Measurements from ENCODE around the gene CSNK1A1.
"Not testable (repeated sequence)": the region's sequence is repeated elsewhere in the genome, so short reads cannot be mapped to it uniquely, and the experiment has no call there.

The CSNK1A1 gene

GRCh38 chr5:149487672-149488071 lies 63.6 kb downstream of the CSNK1A1 start:
- no peak for DNase-seq

GRCh38 chr5:149486726-149487635 lies 64.3 kb downstream of the CSNK1A1 start:
- no peak for DNase-seq

GRCh38 chr5:149485655-149486615 lies 65.3 kb downstream of the CSNK1A1 start:
- DNase-seq = no peak

GRCh38 chr5:149481485-149481884 lies 69.8 kb downstream of the CSNK1A1 start:
- no peak for DNase-seq

GRCh38 chr5:149478761-149479160 lies 72.5 kb downstream of the CSNK1A1 start:
- DNase-seq = no peak

- DNase-seq = no peak
Measured at GRCh38 chr5:149475777-149476176, 75.5 kb downstream of the CSNK1A1 start.

- DNase-seq = no peak
Measured at GRCh38 chr5:149474198-149474597, 77.0 kb downstream of the CSNK1A1 start.

- DNase-seq = no peak
Measured at GRCh38 chr5:149473441-149473840, 77.8 kb downstream of the CSNK1A1 start.

- DNase-seq = no peak
Measured at GRCh38 chr5:149472399-149472798, 78.8 kb downstream of the CSNK1A1 start.

- DNase-seq = no peak
Measured at GRCh38 chr5:149471406-149472183, 79.6 kb downstream of the CSNK1A1 start.

- no peak for DNase-seq
Measured at GRCh38 chr5:149470942-149471341, 80.3 kb downstream of the CSNK1A1 start.

- no peak for DNase-seq
Measured at GRCh38 chr5:149466457-149466972, 84.7 kb downstream of the CSNK1A1 start.

GRCh38 chr5:149464796-149465489 lies 86.3 kb downstream of the CSNK1A1 start:
- no peak for DNase-seq

GRCh38 chr5:149461907-149462306 lies 89.3 kb downstream of the CSNK1A1 start:
- DNase-seq = not testable (repeated sequence)

- no peak for DNase-seq
Measured at GRCh38 chr5:149459891-149460290, 91.3 kb downstream of the CSNK1A1 start.

- no peak for DNase-seq
Measured at GRCh38 chr5:149457393-149457763, 93.9 kb downstream of the CSNK1A1 start.

- no peak for DNase-seq
Measured at GRCh38 chr5:149456597-149457392, 94.4 kb downstream of the CSNK1A1 start.

- no peak for DNase-seq
Measured at GRCh38 chr5:149455889-149456409, 95.3 kb downstream of the CSNK1A1 start.

GRCh38 chr5:149453618-149454415 lies 97.4 kb downstream of the CSNK1A1 start:
- no peak for DNase-seq
